AG04450 (cell line): ENCODE results near the gene SMIM35. TPM values are rescaled to one million over a fixed set of nuclear protein-coding genes. Genes with fewer than 3 reads are reported as not detected.

Experiments used
- CTCF ChIA-PET: fragments of 300-600, 350-600 bp; formaldehyde crosslinking; extraction: SDS; loops from one replicate; lab custom pipeline; 2022; ENCODE audit warnings: antibody characterized with exemption, inconsistent platforms; lab: Charles Lee
- POLR2A ChIA-PET: fragments of 350-600 bp; formaldehyde crosslinking; extraction: SDS; loops from one replicate; lab custom pipeline; 2021; ENCODE audit warnings: antibody characterized with exemption, inconsistent platforms; lab: Yijun Ruan, JAX
- DNase-seq: peaks from one replicate; pipeline ENCODE4 v3.0.0-alpha.2; 2011; ENCODE audit warnings: low read depth, low spot score
- H3K27ac ChIP-seq: one replicate; pipeline ENCODE4 v1.5.1; 2012; ENCODE audit warnings: low read depth, low read length, control low read depth
- H3K27me3 ChIP-seq: one replicate; pipeline ENCODE4 v1.6.0; 2012; ENCODE audit warnings: low read length; ENCODE audit not compliant: control insufficient read depth, insufficient read depth
- H3K4me3 ChIP-seq: 2 replicates; pipeline ENCODE4 v1.5.1; 2011; ENCODE audit warnings: mild to moderate bottlenecking, low read depth, low read length, control low read depth
- H3K9me3 ChIP-seq: 2 replicates; pipeline ENCODE4 v1.5.1; 2012; ENCODE audit warnings: low read length; ENCODE audit not compliant: control insufficient read depth, insufficient read depth
- CTCF ChIP-seq: IDR thresholded peaks from 2 replicates; pipeline ENCODE4 v1.5.1; 2011; ENCODE audit warnings: low read depth, low read length, control low read depth, inconsistent platforms
- polyA plus RNA-seq: library from polyadenylated mRNA; depleted of rRNA; stranded (reverse); fragments of >200 nt; gene quantifications from 2 replicates; pipeline ENCODE4 v1.2.3, GENCODE V29; 2011

SMIM35 gene
- polyA plus RNA-seq, 1 experiment: not detected

GRCh38 chr11:118018401-118018800 lies 68.4 kb downstream of the SMIM35 start:
- ChIA-PET CTCF (no interaction called here), POLR2A (no interaction called here)
- TF ChIP-seq CTCF: no peak

DNA sequence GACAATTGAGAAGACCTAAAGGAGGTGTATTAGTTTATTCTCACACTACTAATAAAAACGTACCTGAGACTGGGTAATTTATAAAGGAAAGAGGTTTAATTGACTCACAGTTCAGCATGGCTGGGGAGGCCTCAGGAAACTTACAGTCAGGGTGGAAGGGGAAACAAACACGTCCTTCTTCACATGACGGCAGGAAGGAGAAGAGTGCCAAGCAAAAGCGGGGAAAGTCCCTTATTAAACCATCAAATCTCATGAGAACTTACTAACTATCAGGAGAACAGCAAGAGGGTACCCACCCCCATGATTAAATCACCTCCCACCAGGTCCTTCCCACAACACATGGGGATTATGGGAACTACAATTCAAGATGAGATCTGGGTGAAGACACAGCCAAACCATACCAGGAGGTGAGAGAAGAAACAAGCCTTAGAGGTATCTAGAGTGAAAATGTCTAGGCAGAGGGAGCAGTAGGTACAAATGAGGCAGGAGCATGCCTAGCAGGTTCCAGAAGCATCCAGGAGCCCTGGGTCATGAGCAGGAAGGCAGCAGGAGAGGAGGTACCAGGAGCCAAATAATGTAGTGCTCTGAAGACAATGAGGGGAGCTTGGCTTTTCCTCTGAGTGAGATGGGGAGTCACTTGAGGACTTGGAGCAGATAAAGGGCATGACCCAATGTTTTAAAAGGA lies 69.0 kb downstream of the SMIM35 start:
- ChIA-PET CTCF (no interaction called here), POLR2A (no interaction called here)
- H3K27ac ChIP-seq: no peak overlapping the region
- no peak for DNase-seq
- no peak overlapping the region for H3K4me3 ChIP-seq
- TF ChIP-seq CTCF: no peak
- H3K9me3 ChIP-seq: no peaks in the 10 kb centered on the region
- H3K27me3 ChIP-seq: peaks cover 2% of the 10 kb centered on the region

More at GRCh38 chr11:118018401-118018800, 68.4 kb downstream of the SMIM35 start:
- no peak overlapping the region for H3K4me3 ChIP-seq
- no peak overlapping the region for H3K27ac ChIP-seq
- H3K27me3 ChIP-seq: peaks cover 2% of the 10 kb centered on the region
- H3K9me3 ChIP-seq: no peaks in the 10 kb centered on the region
- DNase-seq: no peak

DNA sequence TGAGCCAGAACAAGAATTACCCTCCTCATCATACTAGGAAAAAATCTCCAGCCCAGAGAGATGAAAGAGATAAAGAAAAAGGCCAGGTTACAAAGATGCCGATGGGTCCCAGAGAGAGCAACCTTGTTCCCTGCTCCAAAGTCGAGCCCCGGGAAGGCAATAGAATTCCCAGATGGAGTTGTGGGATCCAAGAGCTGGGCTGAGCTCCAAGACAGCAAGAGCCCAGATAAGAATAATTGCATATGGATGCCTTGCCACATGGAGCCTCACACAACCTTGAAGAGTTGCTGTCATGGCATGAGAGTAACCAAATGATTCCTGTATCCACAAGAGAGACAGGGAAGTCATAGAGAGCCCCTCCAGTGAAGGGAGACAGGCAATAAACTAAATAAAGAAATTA lies 69.7 kb downstream of the SMIM35 start:
- POLR2A ChIA-PET: no interaction called here
- no peak for TF ChIP-seq CTCF
- no peak for DNase-seq
- no peaks in the 10 kb centered on the region for H3K9me3 ChIP-seq
- peaks cover 2% of the 10 kb centered on the region for H3K27me3 ChIP-seq
- no peak overlapping the region for H3K4me3 ChIP-seq
- no peak overlapping the region for H3K27ac ChIP-seq
- CTCF ChIA-PET: no interaction called here

DNA sequence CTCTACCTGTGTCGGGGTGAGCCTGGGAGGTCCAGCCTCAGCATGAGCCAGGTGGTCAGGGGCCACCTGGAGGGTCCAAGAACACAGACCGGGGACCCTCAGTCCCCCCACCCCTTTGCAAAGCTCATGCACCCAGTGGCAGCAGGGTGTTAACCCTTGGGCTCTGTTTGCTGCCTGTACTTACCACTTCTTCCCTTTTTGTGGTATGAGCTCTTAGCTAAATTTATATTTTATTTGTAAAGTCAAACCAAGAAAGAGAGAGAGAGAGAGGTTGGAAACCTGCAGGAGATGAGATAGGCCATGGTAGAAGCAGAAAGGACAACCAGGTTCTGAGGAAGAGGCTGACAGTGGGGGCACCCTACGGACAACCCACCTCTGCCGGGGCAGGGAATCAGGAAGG lies 70.7 kb downstream of the SMIM35 start:
- CTCF ChIA-PET: interaction anchor here (0.7 to 1.2 kb wide), 2 partner anchors 37 to 197 kb away, joined by 3 read pairs; no protein-coding TSS in a partner anchor
- no peak for DNase-seq
- peaks cover 2% of the 10 kb centered on the region for H3K27me3 ChIP-seq
- no peaks in the 10 kb centered on the region for H3K9me3 ChIP-seq
- no peak overlapping the region for H3K27ac ChIP-seq
- TF ChIP-seq CTCF: no peak
- no peak overlapping the region for H3K4me3 ChIP-seq
- POLR2A ChIA-PET: no interaction called here

GRCh38 chr11:118015385-118015841 lies 71.3 kb downstream of the SMIM35 start:
- no peaks in the 10 kb centered on the region for H3K9me3 ChIP-seq
- TF ChIP-seq CTCF: no peak
- H3K4me3 ChIP-seq: no peak overlapping the region
- H3K27ac ChIP-seq: no peak overlapping the region
- ChIA-PET POLR2A (no interaction called here), CTCF (interaction anchor here (0.7 to 1.2 kb wide), 2 partner anchors 38 to 197 kb away, joined by 3 read pairs; no protein-coding TSS in a partner anchor)
- H3K27me3 ChIP-seq: peaks cover 2% of the 10 kb centered on the region
- no peak for DNase-seq
